ENCODE measurements around the gene DLG2. TPM values are rescaled to one million over a fixed set of nuclear protein-coding genes. Genes with fewer than 3 reads are reported as not detected.

The DLG2 gene
- total RNA-seq, 1 donor from 2014 or later: 1.8 TPM

- Histone ChIP-seq H4K20me1 (ENCODE audit: insufficient read depth, low read length) (no peaks in the 10 kb centered on the region), H3K4me3 (ENCODE audit: insufficient read depth, low read depth, low read length) (no peak overlapping the region), H3K27me3 (ENCODE audit: insufficient read depth, low read length) (no peaks in the 10 kb centered on the region), H3K9me3 (ENCODE audit: insufficient read depth, low read depth, low read length) (no peaks in the 10 kb centered on the region), H3K27ac (ENCODE audit: low read depth, low read length) (no peak overlapping the region), H3K4me1 (ENCODE audit: insufficient read depth, low read length) (no peaks in the 10 kb centered on the region), H3K9ac (ENCODE audit: low read length) (no peak overlapping the region), H2AFZ (ENCODE audit: low read depth, low read length) (no peak overlapping the region), H3K4me2 (ENCODE audit: low read length) (no peak overlapping the region), H3K36me3 (ENCODE audit: insufficient read depth, low read length) (no peaks in the 10 kb centered on the region), H3K79me2 (ENCODE audit: insufficient read depth, low read length) (no peaks in the 10 kb centered on the region)
- Mint-ChIP-seq H3K27me3 (ENCODE audit: low read depth, unreplicated experiment) (no peaks in the 10 kb centered on the region), H3K4me1 (ENCODE audit: low read depth, unreplicated experiment) (no peaks in the 10 kb centered on the region), H3K4me3 (ENCODE audit: unreplicated experiment) (no peak overlapping the region), H3K9me3 (ENCODE audit: unreplicated experiment) (no peaks in the 10 kb centered on the region), H3K36me3 (ENCODE audit: low read depth, unreplicated experiment) (no peaks in the 10 kb centered on the region), H3K27ac (ENCODE audit: unreplicated experiment) (no peak overlapping the region)
- TF ChIP-seq EZH2 (IDR thresholded peaks at IDR 0.05; ENCODE audit: insufficient read depth, low read length): no peak
- no peak for TF ChIP-seq CTCF (IDR thresholded peaks at IDR 0.05; ENCODE audit: insufficient read depth, low read depth, low read length)
- DNase-seq (ENCODE audit: low read depth) (no peak), FAIRE-seq (no peak)
Measured at GRCh38 chr11:84256618-84257017, 1370.5 kb downstream of the DLG2 start.

DNA sequence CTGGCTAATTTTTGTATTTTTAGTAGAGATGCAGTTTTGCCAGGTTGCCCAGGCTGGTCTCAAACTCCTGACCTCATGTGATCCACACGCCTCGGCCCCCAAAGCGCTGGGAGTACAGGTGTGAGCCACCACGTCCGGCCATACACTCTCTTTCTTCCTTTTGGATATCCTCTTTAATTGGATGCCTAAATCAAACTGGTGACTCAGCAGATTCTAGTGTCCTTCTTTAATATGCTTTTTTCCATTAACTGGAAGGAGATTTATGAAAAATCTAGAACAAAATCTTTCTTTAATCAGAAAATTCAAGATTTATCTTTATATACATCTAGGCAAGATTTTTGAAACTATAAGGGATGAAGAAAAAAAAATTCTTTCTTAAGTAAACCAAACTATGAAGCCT lies 1371.7 kb downstream of the DLG2 start:
- no peaks in the 10 kb centered on the region for H3K79me2 ChIP-seq (ENCODE audit: insufficient read depth, low read length)
- H3K4me1 Mint-ChIP-seq (ENCODE audit: low read depth, unreplicated experiment): no peaks in the 10 kb centered on the region
- H3K4me1 ChIP-seq (ENCODE audit: insufficient read depth, low read length): no peaks in the 10 kb centered on the region
- H3K9me3 Mint-ChIP-seq (ENCODE audit: unreplicated experiment): no peaks in the 10 kb centered on the region
- DNase-seq (ENCODE audit: low read depth): no peak
- H3K9ac ChIP-seq (ENCODE audit: low read length): no peak overlapping the region
- no peak overlapping the region for H3K4me3 ChIP-seq (ENCODE audit: insufficient read depth, low read depth, low read length)
- H2AFZ ChIP-seq (ENCODE audit: low read depth, low read length): no peak overlapping the region
- no peaks in the 10 kb centered on the region for H3K27me3 Mint-ChIP-seq (ENCODE audit: low read depth, unreplicated experiment)
- no peak for FAIRE-seq
- H4K20me1 ChIP-seq (ENCODE audit: insufficient read depth, low read length): no peaks in the 10 kb centered on the region
- H3K36me3 ChIP-seq (ENCODE audit: insufficient read depth, low read length): no peaks in the 10 kb centered on the region
- H3K9me3 ChIP-seq (ENCODE audit: insufficient read depth, low read depth, low read length): no peaks in the 10 kb centered on the region
- no peak for TF ChIP-seq EZH2 (IDR thresholded peaks at IDR 0.05; ENCODE audit: insufficient read depth, low read length)
- no peak for TF ChIP-seq CTCF (IDR thresholded peaks at IDR 0.05; ENCODE audit: insufficient read depth, low read depth, low read length)
- H3K4me2 ChIP-seq (ENCODE audit: low read length): no peak overlapping the region
- no peak overlapping the region for H3K27ac Mint-ChIP-seq (ENCODE audit: unreplicated experiment)
- H3K27me3 ChIP-seq (ENCODE audit: insufficient read depth, low read length): no peaks in the 10 kb centered on the region
- H3K36me3 Mint-ChIP-seq (ENCODE audit: low read depth, unreplicated experiment): no peaks in the 10 kb centered on the region
- no peak overlapping the region for H3K4me3 Mint-ChIP-seq (ENCODE audit: unreplicated experiment)
- no peak overlapping the region for H3K27ac ChIP-seq (ENCODE audit: low read depth, low read length)

GRCh38 chr11:84250834-84251613 lies 1376.1 kb downstream of the DLG2 start:
- no peaks in the 10 kb centered on the region for H3K79me2 ChIP-seq (ENCODE audit: insufficient read depth, low read length)
- H3K27ac ChIP-seq (ENCODE audit: low read depth, low read length): no peak overlapping the region
- no peak for DNase-seq (ENCODE audit: low read depth)
- H3K27me3 ChIP-seq (ENCODE audit: insufficient read depth, low read length): no peaks in the 10 kb centered on the region
- no peak for TF ChIP-seq EZH2 (IDR thresholded peaks at IDR 0.05; ENCODE audit: insufficient read depth, low read length)
- TF ChIP-seq CTCF (IDR thresholded peaks at IDR 0.05; ENCODE audit: insufficient read depth, low read depth, low read length): no peak
- FAIRE-seq: no peak
- H3K36me3 Mint-ChIP-seq (ENCODE audit: low read depth, unreplicated experiment): no peaks in the 10 kb centered on the region
- peaks cover 1% of the 10 kb centered on the region for H3K9me3 Mint-ChIP-seq (ENCODE audit: unreplicated experiment)
- H3K4me3 Mint-ChIP-seq (ENCODE audit: unreplicated experiment): no peak overlapping the region
- no peaks in the 10 kb centered on the region for H3K36me3 ChIP-seq (ENCODE audit: insufficient read depth, low read length)
- no peak overlapping the region for H2AFZ ChIP-seq (ENCODE audit: low read depth, low read length)
- no peak overlapping the region for H3K4me2 ChIP-seq (ENCODE audit: low read length)
- H3K4me1 ChIP-seq (ENCODE audit: insufficient read depth, low read length): no peaks in the 10 kb centered on the region
- H3K27ac Mint-ChIP-seq (ENCODE audit: unreplicated experiment): no peak overlapping the region
- H3K4me1 Mint-ChIP-seq (ENCODE audit: low read depth, unreplicated experiment): peaks cover 3% of the 10 kb centered on the region
- no peaks in the 10 kb centered on the region for H4K20me1 ChIP-seq (ENCODE audit: insufficient read depth, low read length)
- no peak overlapping the region for H3K9ac ChIP-seq (ENCODE audit: low read length)
- no peaks in the 10 kb centered on the region for H3K27me3 Mint-ChIP-seq (ENCODE audit: low read depth, unreplicated experiment)
- no peaks in the 10 kb centered on the region for H3K9me3 ChIP-seq (ENCODE audit: insufficient read depth, low read depth, low read length)
- H3K4me3 ChIP-seq (ENCODE audit: insufficient read depth, low read depth, low read length): no peak overlapping the region
